Activated naive CD4-positive, alpha-beta T cell treated with anti-CD3 and anti-CD28 coated beads, Interleukin-2, amount 10 ng/mL, durations not matched to agents 7 days and 5 days (primary cell): Measurements from ENCODE around the gene MTUS2.
"Not testable (repeated sequence)": the region's sequence is repeated elsewhere in the genome, so short reads cannot be mapped to it uniquely, and the experiment has no call there.

Experiments
- CTCF ChIA-PET: fragments of 350-600 bp; sonication (Branson Sonifier 250); formaldehyde crosslinking; loops from one replicate; lab custom pipeline; 2021; ENCODE audit warnings: antibody characterized with exemption; lab: Charles Lee
- DNase-seq: peaks from one replicate; pipeline ENCODE4 v3.0.0-alpha.2; 2020
- H3K27ac Mint-ChIP-seq: one replicate; pipeline ENCODE4 v1.8.0; 2021; ENCODE audit warnings: mild to moderate bottlenecking, moderate library complexity, mixed read lengths
- H3K27me3 Mint-ChIP-seq: one replicate; pipeline ENCODE4 v1.8.0; 2021; ENCODE audit warnings: mild to moderate bottlenecking, mixed read lengths
- H3K36me3 Mint-ChIP-seq: one replicate; pipeline ENCODE4 v1.8.0; 2021; ENCODE audit warnings: mixed read lengths
- H3K4me1 Mint-ChIP-seq: one replicate; pipeline ENCODE4 v1.8.0; 2021; ENCODE audit warnings: mixed read lengths
- H3K4me3 Mint-ChIP-seq: one replicate; pipeline ENCODE4 v1.8.0; 2021; ENCODE audit warnings: mild to moderate bottlenecking, moderate library complexity, mixed read lengths
- H3K9me3 Mint-ChIP-seq: one replicate; pipeline ENCODE4 v1.8.0; 2021; ENCODE audit warnings: mixed read lengths

MTUS2 gene

DNA sequence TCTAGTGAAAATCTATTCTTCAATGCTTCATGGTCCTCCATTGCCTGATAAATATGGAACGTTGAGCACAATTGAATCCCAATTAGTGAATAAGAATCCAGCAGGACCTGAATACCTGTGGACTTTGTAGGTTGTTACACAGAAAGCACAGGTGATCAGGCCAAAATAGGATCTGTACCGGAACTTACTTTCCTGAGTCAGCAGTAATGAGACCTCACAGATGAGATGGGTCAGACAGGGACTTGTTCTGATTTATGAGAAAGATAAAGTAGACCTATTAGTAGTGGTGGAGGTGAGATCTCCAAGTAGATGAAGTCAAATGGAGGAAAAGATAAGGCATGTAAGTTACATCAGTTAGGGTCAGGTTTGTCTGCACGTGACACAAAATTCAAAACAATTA lies 351.1 kb downstream of the MTUS2 start:
- CTCF ChIA-PET: no interaction called here
- H3K4me1 Mint-ChIP-seq: no peaks in the 10 kb centered on the region
- no peaks in the 10 kb centered on the region for H3K9me3 Mint-ChIP-seq
- H3K36me3 Mint-ChIP-seq: no peaks in the 10 kb centered on the region
- H3K27ac Mint-ChIP-seq: no peak overlapping the region
- H3K4me3 Mint-ChIP-seq: no peak overlapping the region
- no peaks in the 10 kb centered on the region for H3K27me3 Mint-ChIP-seq
- no peak for DNase-seq

DNA sequence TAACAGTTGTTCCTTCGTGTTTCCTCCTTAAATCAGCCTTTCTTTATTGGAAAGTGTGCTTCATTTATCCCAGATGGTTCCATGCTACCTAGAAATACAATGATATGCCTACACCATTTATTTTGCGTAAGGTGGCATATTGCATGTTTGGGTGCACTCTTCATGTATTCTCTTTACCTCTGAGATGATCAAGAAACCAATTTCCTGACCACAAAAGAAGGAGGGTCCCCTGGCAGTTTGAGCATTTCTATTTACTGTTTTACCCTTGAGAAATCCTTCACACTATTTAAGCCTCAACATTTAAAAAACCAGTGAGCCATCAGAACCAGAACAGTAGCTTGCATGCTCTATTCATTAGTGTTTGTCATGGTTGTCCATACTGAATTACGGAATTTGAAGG lies 354.0 kb downstream of the MTUS2 start:
- Mint-ChIP-seq H3K27ac (no peak overlapping the region), H3K4me3 (no peak overlapping the region), H3K9me3 (peaks cover 3% of the 10 kb centered on the region), H3K36me3 (no peaks in the 10 kb centered on the region), H3K27me3 (no peaks in the 10 kb centered on the region), H3K4me1 (no peaks in the 10 kb centered on the region)
- DNase-seq: no peak
- CTCF ChIA-PET: no interaction called here

DNA sequence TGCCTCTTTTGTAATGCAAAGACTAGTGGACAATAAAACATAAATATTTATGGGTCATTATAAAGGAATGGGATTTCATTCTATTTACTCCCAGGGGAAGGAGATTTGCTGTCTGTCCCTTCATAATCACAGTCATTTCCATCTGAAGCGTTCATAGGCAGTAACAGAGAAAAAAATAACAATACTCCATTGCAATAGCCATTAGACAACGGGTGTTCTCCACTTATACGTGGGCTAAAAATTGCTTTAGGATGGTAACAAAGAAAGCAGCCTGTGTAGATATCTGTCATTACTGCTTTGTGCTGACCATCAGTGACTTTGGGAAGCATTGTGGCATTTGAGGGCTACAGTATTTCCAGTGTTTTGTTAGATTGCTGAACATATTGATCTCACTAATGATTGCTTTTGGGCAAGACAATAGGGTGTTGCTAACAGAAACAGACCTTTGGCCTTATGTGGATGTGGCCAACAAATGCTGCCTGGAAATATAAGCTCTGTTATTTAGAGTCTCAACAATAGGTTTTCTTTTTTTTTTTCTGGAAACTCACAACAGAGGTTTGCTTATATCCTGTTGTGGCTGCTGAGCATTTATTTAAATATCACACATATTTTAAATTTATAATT lies 355.2 kb downstream of the MTUS2 start:
- Mint-ChIP-seq H3K27ac (no peak overlapping the region), H3K4me3 (no peak overlapping the region), H3K4me1 (no peaks in the 10 kb centered on the region), H3K27me3 (no peaks in the 10 kb centered on the region), H3K9me3 (peaks cover 3% of the 10 kb centered on the region), H3K36me3 (no peaks in the 10 kb centered on the region)
- no peak for DNase-seq
- CTCF ChIA-PET: no interaction called here

DNA sequence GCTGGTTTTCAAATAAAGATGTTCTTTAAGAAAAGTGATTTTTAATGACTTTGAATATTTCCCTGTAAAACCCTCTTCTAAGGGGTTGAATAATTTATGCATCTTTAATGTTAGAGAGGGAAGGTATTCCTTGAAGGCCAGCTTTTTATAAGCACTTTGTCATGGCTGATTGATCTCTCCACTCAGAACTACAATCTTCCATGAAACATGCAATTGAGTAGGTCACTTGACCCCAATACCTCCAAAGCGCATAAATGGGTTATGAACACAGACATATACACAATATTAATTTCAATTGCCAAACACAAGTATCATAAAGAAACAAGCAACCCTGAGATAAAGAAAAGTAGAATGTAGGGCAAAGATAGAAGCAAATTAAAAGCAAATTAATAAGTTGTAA lies 359.9 kb downstream of the MTUS2 start:
- CTCF ChIA-PET: no interaction called here
- no peak overlapping the region for H3K27ac Mint-ChIP-seq
- no peaks in the 10 kb centered on the region for H3K36me3 Mint-ChIP-seq
- DNase-seq: no peak
- no peaks in the 10 kb centered on the region for H3K4me1 Mint-ChIP-seq
- H3K9me3 Mint-ChIP-seq: peaks cover 11% of the 10 kb centered on the region
- no peak overlapping the region for H3K4me3 Mint-ChIP-seq
- no peaks in the 10 kb centered on the region for H3K27me3 Mint-ChIP-seq

DNA sequence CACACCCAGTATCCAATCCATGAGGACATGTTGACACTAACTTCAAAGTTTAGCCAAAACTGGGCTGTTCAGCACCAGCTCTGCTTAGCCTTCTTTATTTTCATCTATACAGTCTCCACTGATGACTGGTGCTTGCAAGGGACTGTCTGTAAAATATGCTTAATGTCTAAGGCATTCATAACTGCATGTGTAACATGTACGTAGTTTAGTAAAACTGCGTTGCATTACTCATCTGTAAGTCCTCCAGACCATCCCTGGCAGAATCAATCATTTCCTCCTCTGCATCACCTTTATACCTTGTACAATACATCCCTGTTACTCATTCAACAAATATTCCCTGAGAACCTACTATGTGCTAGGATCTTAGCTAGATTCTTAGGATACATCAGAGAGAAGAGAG lies 362.1 kb downstream of the MTUS2 start:
- Mint-ChIP-seq H3K4me3 (no peak overlapping the region), H3K9me3 (peaks cover 12% of the 10 kb centered on the region), H3K27me3 (no peaks in the 10 kb centered on the region), H3K36me3 (no peaks in the 10 kb centered on the region), H3K4me1 (peaks cover 2% of the 10 kb centered on the region), H3K27ac (no peak overlapping the region)
- DNase-seq: no peak
- CTCF ChIA-PET: interaction anchor here (0.9 kb wide), 1 partner anchor 182 kb away, joined by 3 read pairs; no protein-coding TSS in a partner anchor

DNA sequence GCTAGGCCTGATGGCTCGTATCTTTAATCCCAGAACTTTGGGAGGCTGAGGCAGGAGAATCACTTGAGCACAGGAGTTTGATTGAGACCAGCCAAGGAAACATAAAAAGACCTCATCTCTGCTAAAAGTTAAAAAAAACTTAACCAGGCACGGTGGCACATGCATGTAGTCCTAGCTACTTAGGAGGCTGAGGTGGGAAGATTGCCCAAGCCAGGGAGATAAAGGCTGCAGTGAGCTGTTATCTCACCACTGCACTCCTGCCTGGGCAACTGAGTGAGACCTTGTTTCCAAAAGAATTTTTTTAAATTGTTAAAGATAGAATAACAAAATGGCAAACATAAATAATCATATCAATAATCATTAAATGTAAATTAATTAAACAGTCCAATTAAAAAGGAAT lies 365.8 kb downstream of the MTUS2 start:
- CTCF ChIA-PET: no interaction called here
- Mint-ChIP-seq H3K4me1 (peaks cover 2% of the 10 kb centered on the region), H3K9me3 (peaks cover 15% of the 10 kb centered on the region), H3K27ac (no peak overlapping the region), H3K36me3 (no peaks in the 10 kb centered on the region), H3K4me3 (no peak overlapping the region), H3K27me3 (no peaks in the 10 kb centered on the region)
- DNase-seq: no peak

DNA sequence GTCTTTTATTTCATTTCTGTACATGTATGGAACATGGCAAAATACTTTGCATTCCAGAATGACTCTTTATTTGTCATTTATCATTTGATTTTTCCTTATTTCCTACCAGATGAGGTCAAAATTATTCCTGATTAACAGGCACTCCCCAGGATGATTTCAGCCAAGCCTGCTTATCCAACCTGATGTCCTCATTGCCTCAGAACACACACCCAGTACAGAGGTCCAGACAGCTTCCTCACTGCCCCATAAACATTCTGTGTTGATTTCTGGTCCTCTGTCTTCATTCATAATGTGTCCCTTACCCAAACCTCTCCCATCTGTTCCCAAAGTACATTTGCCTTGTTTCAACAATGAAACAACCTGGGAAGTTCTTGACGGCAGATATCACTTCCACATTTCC lies 367.4 kb downstream of the MTUS2 start:
- no peak overlapping the region for H3K27ac Mint-ChIP-seq
- no peaks in the 10 kb centered on the region for H3K27me3 Mint-ChIP-seq
- no peaks in the 10 kb centered on the region for H3K36me3 Mint-ChIP-seq
- H3K4me1 Mint-ChIP-seq: peaks cover 2% of the 10 kb centered on the region
- H3K4me3 Mint-ChIP-seq: no peak overlapping the region
- CTCF ChIA-PET: no interaction called here
- peaks cover 12% of the 10 kb centered on the region for H3K9me3 Mint-ChIP-seq
- no peak for DNase-seq

DNA sequence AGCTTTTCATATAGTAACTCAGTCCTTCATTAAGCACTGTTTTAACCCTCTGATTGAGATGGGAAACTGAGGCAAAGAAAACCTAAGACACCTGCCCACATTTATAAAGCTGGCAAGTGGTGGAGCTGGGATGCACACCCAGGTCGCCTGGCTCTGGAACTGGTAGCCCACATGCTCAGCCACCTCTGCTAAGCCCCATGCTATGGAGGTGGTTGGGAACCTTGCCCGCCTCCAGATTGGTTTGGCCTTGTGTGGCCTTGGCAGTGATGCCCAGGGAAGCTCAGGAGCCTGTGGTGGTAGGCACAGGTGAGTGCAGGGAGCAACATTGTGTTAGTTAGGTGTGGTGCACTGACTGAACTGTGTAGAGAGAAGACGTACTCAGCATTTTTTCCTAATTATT lies 370.2 kb downstream of the MTUS2 start:
- CTCF ChIA-PET: no interaction called here
- no peaks in the 10 kb centered on the region for H3K36me3 Mint-ChIP-seq
- no peak overlapping the region for H3K27ac Mint-ChIP-seq
- H3K4me3 Mint-ChIP-seq: no peak overlapping the region
- no peak for DNase-seq
- peaks cover 8% of the 10 kb centered on the region for H3K9me3 Mint-ChIP-seq
- no peaks in the 10 kb centered on the region for H3K27me3 Mint-ChIP-seq
- H3K4me1 Mint-ChIP-seq: peaks cover 2% of the 10 kb centered on the region

DNA sequence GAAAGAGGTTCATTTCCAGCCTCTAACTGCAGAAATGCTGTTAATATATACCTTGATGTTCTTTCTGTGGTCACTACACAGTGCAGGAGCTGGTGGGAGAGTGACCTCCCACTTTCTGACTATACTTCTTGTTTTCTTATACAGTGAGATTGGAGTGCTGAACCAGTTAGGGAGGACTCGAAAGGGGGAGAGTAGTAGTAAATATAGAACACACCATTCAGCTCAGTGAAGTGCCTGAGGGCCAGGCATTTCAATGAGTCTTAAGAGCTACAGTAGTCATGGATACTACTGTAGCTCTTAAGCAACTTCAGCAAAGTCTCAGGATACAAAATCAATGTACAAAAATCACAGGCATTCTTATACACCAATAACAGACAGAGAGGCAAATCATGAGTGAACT lies 372.9 kb downstream of the MTUS2 start:
- no peak for DNase-seq
- no peak overlapping the region for H3K4me3 Mint-ChIP-seq
- CTCF ChIA-PET: no interaction called here
- no peak overlapping the region for H3K27ac Mint-ChIP-seq
- H3K36me3 Mint-ChIP-seq: no peaks in the 10 kb centered on the region
- no peaks in the 10 kb centered on the region for H3K27me3 Mint-ChIP-seq
- H3K4me1 Mint-ChIP-seq: no peaks in the 10 kb centered on the region
- peaks cover 11% of the 10 kb centered on the region for H3K9me3 Mint-ChIP-seq

DNA sequence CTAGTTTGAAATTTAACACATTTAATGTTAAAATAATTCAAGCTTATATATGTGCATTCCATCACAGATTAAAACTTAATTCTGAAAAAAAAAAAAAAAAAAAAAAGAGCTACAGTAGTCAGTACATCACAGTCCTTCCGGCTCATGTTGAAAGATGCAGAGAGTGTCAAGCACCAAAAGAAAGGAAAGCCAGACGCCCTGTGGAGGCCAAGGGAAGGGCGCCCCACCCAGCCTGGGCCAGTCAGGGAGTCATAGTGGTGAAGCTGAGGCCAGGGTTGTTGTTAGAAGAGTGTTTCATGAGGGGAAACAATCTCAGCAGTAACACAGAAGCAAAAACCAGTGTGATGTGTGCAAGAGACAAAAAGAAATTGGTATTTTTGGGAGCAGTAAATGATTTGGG lies 375.3 kb downstream of the MTUS2 start:
- DNase-seq: no peak
- Mint-ChIP-seq H3K9me3 (peaks cover 12% of the 10 kb centered on the region), H3K4me3 (no peak overlapping the region), H3K4me1 (no peaks in the 10 kb centered on the region), H3K27ac (no peak overlapping the region), H3K27me3 (no peaks in the 10 kb centered on the region), H3K36me3 (no peaks in the 10 kb centered on the region)
- CTCF ChIA-PET: no interaction called here

DNA sequence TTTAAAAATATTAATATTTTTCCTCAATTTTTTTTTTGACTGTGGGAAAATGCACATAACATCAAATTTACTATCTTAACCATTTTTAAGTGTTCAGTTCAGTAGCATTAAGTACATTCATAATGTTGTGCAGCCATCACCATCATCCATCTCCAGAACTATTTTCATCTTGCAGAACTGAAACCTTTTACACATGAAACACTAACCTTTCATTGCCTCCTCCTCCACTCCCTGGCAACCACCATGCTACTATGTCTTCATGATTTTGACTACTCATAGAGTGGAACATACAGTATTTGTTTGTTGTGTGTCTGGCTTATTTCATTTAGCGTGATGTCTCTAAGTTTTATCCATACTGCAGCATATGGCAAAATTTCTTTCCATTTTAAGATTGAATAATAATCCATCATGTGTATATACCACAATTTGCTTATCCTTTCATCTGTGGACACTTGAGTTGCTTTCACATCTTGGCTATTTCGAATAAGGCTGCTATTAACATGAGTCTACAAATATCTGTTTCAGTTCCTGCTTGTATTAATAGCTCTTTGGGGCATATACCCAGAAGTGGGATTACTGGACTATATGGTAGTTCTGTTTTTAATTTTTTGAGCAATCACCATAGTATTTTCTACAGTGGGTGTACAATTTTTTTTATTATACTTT lies 376.4 kb downstream of the MTUS2 start:
- Mint-ChIP-seq H3K27ac (no peak overlapping the region), H3K4me3 (no peak overlapping the region)

DNA sequence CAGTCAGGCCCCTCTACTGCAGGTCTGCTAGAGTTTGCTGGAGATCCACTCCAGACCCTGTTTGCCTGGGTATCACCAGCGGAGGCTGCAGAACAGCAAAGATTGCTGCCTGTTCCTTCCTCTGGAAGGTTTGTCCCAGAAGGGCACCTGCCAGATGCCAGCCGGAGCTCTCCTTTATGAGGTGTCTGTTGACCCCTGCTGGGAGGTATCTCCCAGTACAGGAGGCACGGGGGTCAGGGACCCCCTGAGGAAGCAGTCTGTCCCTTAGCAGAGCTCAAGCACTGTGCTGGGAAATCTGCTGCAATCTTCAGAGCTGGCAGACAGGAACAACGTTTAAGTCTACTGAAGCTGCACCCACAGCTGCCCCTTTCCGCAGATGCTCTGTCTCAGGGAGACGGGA lies 382.6 kb downstream of the MTUS2 start:
- DNase-seq, CTCF ChIA-PET, H3K4me3 Mint-ChIP-seq, H3K9me3 Mint-ChIP-seq, H3K4me1 Mint-ChIP-seq, H3K27me3 Mint-ChIP-seq, H3K27ac Mint-ChIP-seq, H3K36me3 Mint-ChIP-seq: not testable (repeated sequence)

More for the DNA sequence above, 376.4 kb downstream of the MTUS2 start:
- H3K9me3 Mint-ChIP-seq: peaks cover 14% of the 10 kb centered on the region
- CTCF ChIA-PET: no interaction called here
- H3K36me3 Mint-ChIP-seq: no peaks in the 10 kb centered on the region
- DNase-seq: no peak
- no peaks in the 10 kb centered on the region for H3K27me3 Mint-ChIP-seq
- no peaks in the 10 kb centered on the region for H3K4me1 Mint-ChIP-seq

DNA sequence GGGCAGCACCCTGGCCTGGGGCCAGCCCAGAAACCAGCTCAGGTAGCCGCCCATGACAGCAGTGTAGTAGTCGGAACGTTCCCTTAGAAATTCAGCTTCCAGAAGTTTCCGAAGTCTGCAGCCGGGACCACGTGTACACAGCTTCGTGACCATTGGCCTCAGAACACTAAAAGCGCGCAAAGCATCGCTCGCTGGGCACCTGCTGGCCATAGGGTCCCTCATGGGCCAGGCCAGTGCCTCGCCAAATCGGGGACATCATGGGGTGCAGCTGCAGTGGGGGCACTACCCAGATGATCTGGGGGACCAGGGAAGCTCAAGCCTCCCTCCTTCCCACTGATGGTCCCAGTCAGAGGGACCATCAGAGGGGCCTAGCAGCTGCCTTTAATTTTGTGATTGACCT lies 384.5 kb downstream of the MTUS2 start:
- no peak overlapping the region for H3K27ac Mint-ChIP-seq
- DNase-seq: no peak
- H3K36me3 Mint-ChIP-seq: no peaks in the 10 kb centered on the region
- H3K9me3 Mint-ChIP-seq: peaks cover 6% of the 10 kb centered on the region
- CTCF ChIA-PET: no interaction called here
- H3K4me1 Mint-ChIP-seq: no peaks in the 10 kb centered on the region
- no peak overlapping the region for H3K4me3 Mint-ChIP-seq
- no peaks in the 10 kb centered on the region for H3K27me3 Mint-ChIP-seq

DNA sequence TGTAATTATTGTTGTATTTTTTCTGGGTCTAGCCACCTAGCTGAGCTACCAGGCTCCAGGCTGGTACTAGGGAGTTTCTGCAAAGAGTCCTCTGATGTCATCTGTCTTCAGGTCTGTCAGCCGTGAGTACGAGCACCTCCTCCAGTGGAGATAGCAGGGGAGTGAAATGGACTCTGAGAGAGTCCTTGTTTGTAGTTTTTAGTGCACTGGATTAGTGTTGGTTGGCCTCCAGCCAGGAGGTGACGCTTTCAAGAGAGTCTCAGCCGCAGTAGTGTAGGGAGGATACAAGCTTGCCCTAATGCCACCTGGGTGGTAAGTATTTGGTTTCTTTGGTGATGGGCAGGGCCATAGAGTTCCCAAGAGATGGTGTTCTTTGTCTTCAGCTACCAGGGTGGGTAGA lies 390.5 kb downstream of the MTUS2 start:
- H3K4me1 Mint-ChIP-seq: no peaks in the 10 kb centered on the region
- no peaks in the 10 kb centered on the region for H3K27me3 Mint-ChIP-seq
- DNase-seq: no peak
- no peaks in the 10 kb centered on the region for H3K36me3 Mint-ChIP-seq
- no peak overlapping the region for H3K27ac Mint-ChIP-seq
- CTCF ChIA-PET: no interaction called here
- H3K9me3 Mint-ChIP-seq: peaks cover 4% of the 10 kb centered on the region
- no peak overlapping the region for H3K4me3 Mint-ChIP-seq

DNA sequence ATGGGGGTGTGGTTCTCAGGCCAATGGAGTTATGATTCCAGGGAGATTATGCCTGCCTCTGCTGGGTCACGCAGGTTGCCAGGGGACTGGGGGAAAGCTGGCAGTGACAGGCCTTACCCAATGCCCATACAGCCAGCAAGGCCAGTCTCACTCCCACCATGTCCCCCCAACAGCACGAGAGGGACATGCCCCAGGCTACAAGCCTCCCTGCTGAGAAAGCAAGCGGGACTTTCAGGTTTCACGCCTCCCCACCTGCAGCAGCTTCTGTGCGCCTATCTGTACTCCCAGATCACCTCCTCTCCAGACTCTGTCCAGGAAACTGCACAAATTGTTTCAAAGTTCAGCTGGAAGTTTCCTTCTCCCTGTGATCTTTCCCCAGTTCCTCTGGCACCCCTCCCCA lies 391.0 kb downstream of the MTUS2 start:
- CTCF ChIA-PET, H3K27ac Mint-ChIP-seq, DNase-seq, H3K4me1 Mint-ChIP-seq, H3K4me3 Mint-ChIP-seq, H3K27me3 Mint-ChIP-seq, H3K9me3 Mint-ChIP-seq, H3K36me3 Mint-ChIP-seq: not testable (repeated sequence)
